Adipocyte (in vitro differentiated cells): Measurements from ENCODE around the gene CTSF.
"Not testable (repeated sequence)": the region's sequence is repeated elsewhere in the genome, so short reads cannot be mapped to it uniquely, and the experiment has no call there.

Source experiments
- DNase-seq: peaks from one replicate; pipeline ENCODE4 v3.0.0-alpha.2; 2015; ENCODE audit warnings: low read depth
- H3K27me3 ChIP-seq: replicated peaks from 2 replicates; pipeline ENCODE4 v1.7.0; 2013; ENCODE audit warnings: mild to moderate bottlenecking, low read length, moderate library complexity; ENCODE audit not compliant: control insufficient read depth, insufficient read depth
- H3K36me3 ChIP-seq: 2 replicates; pipeline ENCODE4 v1.7.0; 2013; ENCODE audit warnings: low read length, mild to moderate bottlenecking, moderate library complexity; ENCODE audit not compliant: control insufficient read depth, insufficient read depth, severe bottlenecking
- H3K4me1 ChIP-seq: 2 replicates; pipeline ENCODE4 v1.7.0; 2013; ENCODE audit warnings: mild to moderate bottlenecking, low read length, moderate library complexity; ENCODE audit not compliant: control insufficient read depth, insufficient read depth
- H3K4me3 ChIP-seq: 2 replicates; pipeline ENCODE4 v1.7.0; 2013; ENCODE audit warnings: mild to moderate bottlenecking, low read length, moderate library complexity
- H3K9ac ChIP-seq: 2 replicates; pipeline ENCODE4 v1.7.0; 2013; ENCODE audit warnings: mild to moderate bottlenecking, low read length, moderate library complexity
- H3K9me3 ChIP-seq: 2 replicates; pipeline ENCODE4 v1.7.0; 2013; ENCODE audit warnings: mild to moderate bottlenecking, low read length, moderate library complexity; ENCODE audit not compliant: control insufficient read depth

The CTSF gene

DNA sequence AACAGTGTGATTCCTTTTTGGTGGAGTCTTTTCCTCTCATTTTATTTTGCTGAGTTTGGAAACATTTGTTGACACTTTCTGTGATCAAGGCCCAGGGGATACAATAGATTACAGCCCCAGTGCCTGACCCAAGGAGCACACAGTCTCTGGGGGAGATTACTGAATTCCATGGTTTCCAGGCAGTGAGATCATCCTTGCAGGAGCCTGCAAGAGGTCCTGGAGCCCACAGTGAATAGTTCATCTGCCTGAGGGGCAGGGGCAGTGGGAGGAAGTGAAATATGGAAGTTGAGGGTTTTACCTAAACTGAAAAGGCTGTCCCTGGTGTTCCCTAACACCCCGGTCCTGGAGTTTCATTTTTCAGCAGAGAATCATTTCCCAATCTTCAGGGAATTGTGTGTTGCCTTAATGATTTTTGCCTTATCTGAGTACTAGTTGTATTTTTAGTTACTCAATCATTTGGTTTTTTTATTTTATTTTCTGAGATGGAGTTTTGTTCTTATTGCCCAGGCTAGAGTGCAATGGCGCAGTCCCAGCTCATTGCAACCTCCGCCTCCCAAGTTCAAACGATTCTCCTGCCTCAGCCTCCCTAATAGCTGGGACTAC, 32.3 kb upstream of the CTSF start:
- H3K9me3 ChIP-seq, result no peaks in the 10 kb centered on the region
- DNase-seq, result peak; percentile 26
- no peak overlapping the region for H3K4me3 ChIP-seq
- no peaks in the 10 kb centered on the region for H3K27me3 ChIP-seq
- peaks cover 36% of the 10 kb centered on the region for H3K4me1 ChIP-seq
- peak overlapping the region; percentile 50 for H3K9ac ChIP-seq
- H3K36me3 ChIP-seq, result peaks cover 24% of the 10 kb centered on the region

DNA sequence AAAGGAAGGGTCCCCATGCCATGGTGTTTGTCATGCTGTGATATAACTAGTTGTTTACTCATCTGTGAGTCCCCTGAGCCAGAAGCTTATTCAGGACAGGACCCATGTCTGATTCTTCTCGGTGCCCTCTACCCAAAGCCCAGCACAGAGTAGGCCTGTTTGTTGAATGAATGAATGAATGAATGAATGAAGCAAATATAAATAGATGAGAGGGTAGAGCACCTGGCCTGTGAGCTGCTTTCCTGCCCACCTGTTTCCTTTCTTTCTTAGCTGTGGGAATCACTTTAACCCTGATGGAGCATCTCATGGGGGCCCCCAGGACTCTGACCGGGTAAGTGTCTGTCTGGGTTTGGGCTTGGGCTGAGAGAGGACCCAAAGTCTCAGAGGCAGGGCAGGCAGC, 31.8 kb upstream of the CTSF start:
- no peak for DNase-seq
- Histone ChIP-seq H3K9ac (peak overlapping the region; percentile 50), H3K36me3 (peaks cover 19% of the 10 kb centered on the region), H3K9me3 (no peaks in the 10 kb centered on the region), H3K4me3 (no peak overlapping the region), H3K4me1 (peaks cover 42% of the 10 kb centered on the region), H3K27me3 (no peaks in the 10 kb centered on the region)

DNA sequence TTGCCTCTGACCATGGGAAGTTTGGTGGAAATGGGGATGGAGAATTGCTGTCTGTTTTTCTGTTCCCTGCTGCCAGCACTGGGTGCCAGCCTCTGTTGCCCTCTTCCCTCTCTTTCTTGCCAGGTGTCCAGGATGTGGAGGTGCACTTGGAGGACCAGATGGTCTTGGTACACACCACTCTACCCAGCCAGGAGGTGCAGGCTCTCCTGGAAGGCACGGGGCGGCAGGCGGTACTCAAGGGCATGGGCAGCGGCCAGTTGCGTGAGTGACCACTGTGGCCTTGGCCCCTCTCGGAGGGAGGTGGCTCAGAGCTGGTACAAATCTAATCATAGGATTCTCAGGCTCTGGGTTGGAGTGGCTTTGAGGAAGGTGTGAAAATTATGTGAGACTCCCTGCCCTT, 30.6 kb upstream of the CTSF start:
- H3K27me3 ChIP-seq, result no peaks in the 10 kb centered on the region
- no peaks in the 10 kb centered on the region for H3K9me3 ChIP-seq
- peaks cover 47% of the 10 kb centered on the region for H3K4me1 ChIP-seq
- no peak for DNase-seq
- H3K36me3 ChIP-seq, result peaks cover 7% of the 10 kb centered on the region
- H3K9ac ChIP-seq, result no peak overlapping the region
- H3K4me3 ChIP-seq, result no peak overlapping the region

DNA sequence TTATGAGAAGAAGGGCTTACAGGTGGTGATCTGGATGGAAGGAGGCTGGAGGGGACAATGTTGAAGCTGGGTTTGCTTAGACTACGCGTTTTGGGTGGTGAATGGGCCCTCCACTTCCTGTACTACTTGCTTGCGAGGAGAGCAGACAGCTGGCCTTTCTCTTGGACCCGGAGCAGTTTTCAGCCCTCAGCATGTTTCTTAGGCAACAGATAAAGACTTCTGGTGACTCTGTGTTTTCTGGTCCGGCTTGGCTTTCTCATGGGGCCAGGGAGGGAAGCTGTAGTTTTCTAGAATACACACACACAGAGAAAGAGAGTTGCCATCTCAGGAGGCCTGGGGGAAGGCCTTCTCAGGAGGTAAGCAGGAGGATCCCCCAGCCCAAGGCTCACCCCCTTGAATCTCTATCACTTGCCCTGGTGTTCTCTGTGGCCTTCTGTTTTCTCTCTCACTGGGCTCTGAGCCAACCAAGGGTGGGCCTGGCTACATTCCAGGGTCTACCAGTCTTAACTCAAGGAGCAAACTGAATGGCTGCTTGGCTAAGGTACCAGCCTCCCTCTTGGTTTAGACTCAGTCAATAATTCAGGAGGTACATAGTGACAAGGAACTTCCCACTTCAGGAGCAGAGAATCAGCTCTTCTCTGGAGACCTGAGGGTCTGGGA, 27.0 kb upstream of the CTSF start:
- Histone ChIP-seq H3K36me3 (peaks cover 7% of the 10 kb centered on the region), H3K9me3 (no peaks in the 10 kb centered on the region), H3K4me1 (peaks cover 32% of the 10 kb centered on the region), H3K27me3 (no peaks in the 10 kb centered on the region), H3K9ac (no peak overlapping the region), H3K4me3 (no peak overlapping the region)
- no peak for DNase-seq

DNA sequence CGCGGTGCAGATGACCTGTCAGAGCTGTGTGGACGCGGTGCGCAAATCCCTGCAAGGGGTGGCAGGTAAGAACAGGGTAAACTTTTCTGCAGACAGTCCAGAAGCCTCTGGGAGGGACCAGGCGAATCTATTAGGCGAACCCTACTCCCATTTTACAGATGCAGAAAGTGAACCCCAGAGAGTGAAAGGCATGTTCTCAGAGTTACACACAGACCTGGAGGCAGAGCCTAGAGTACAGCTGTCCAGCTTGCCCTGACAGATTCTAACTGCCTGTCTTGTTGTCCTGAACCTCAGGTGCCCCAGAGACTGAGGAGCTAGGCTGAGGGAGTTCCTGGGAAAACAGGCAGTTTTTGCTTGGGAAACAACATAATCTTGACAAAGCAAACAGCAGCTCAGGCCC, 25.2 kb upstream of the CTSF start:
- H3K36me3 ChIP-seq, result no peaks in the 10 kb centered on the region
- peaks cover 23% of the 10 kb centered on the region for H3K4me1 ChIP-seq
- H3K27me3 ChIP-seq, result no peaks in the 10 kb centered on the region
- H3K9ac ChIP-seq, result peak overlapping the region; percentile 91
- no peak for DNase-seq
- H3K9me3 ChIP-seq, result no peaks in the 10 kb centered on the region
- peak overlapping the region; percentile 87 for H3K4me3 ChIP-seq

DNA sequence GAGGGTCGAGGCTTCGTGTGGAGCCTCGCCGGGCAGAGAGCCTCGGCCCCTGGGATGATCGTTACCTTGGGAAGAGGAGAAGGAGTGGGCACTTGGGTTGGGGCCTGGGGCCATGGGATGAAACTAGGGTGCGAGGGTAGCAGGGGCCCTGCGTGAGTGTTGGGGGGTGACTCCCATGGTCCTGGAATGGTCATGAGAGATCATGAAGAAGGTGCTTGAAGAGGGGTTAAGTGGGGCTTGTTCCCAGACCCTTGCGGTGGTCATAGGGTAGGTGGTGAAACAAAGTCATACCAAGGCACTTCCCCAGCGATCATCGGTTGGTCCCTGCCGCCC, 24.9 kb upstream of the CTSF start:
- H3K4me3 ChIP-seq, result peak overlapping the region; percentile 87
- no peaks in the 10 kb centered on the region for H3K9me3 ChIP-seq
- peaks cover 23% of the 10 kb centered on the region for H3K4me1 ChIP-seq
- no peaks in the 10 kb centered on the region for H3K36me3 ChIP-seq
- H3K27me3 ChIP-seq, result no peaks in the 10 kb centered on the region
- H3K9ac ChIP-seq, result peak overlapping the region; percentile 91
- DNase-seq, result peak; percentile 19

DNA sequence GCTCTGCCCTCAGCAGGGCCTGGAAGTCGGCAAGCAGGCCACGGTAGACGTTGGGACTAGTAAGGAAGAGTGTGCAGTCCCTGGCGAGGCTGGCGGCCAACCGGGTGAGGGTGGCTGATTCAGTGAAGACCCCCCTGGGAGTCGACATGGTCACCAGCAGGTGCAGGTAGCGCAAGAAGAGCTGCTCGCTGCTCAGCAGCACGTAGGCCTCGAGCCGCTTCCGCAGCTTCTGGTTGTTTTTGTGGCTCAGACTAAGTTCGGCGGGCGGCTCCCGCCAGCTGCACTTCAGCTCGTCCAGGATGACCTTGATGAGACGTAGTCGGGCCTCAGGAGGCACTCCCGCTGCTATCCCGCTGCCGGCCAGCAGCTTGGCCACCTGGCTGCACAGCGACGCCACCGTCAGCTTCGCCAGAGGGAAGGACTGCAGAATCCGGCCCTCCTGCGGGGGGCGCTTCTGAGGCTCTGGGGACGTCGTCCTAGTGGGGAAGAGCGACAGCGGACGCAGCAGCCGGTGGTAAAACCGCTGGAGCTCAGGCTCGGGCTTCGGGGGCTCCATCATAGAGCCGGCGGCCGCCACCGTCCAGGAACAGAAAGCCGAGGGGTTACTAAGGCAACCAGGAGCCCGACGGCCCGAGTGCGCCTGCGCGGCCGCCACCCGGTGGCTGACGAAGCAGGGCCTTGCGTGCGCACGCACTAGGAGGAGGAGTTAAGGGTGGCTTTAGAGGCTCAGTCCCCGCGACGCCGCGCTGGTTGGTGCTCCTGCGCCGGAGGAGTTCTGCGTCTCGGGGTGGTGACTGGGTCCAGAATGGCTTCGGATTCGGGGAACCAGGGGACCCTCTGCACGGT, 24.3 kb upstream of the CTSF start, which contains the start of the genes CCDC87 and CCS:
CCDC87 (minus strand) TSS at position 607 of the 846 bp plus-strand sequence; CDS start at position 559, 48 bp downstream.
CCS (plus strand) TSS at position 729 of the 846 bp plus-strand sequence; CDS start at position 806, 77 bp downstream.
- no peaks in the 10 kb centered on the region for H3K9me3 ChIP-seq
- no peaks in the 10 kb centered on the region for H3K27me3 ChIP-seq
- DNase-seq, result peak; percentile 98
- H3K4me3 ChIP-seq, result peak within 1 kb of the TSS; percentile 87
- H3K36me3 ChIP-seq, result no peaks in the 10 kb centered on the region
- peak within 1 kb of the TSS; percentile 91 for H3K9ac ChIP-seq
- peaks cover 23% of the 10 kb centered on the region for H3K4me1 ChIP-seq

DNA sequence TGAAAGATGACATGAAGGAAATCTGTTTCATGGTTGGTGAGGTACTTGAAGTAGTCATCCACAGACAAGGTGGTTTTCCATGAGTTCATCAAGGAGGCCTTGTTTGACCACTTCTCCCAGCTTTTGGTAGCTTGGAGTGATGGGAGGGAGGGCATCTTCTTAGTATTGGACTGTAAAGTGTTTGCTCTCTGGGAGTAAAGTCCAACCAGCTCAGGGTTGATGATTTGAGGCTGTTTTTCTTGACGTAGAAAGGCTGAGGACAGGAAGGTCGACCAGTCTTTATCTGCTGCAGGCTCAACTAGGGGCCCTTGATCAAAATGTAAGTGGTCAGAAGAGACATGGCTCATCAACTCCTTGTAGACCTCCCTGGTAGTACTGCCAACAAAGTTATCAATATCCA, 22.8 kb upstream of the CTSF start:
- Histone ChIP-seq H3K27me3 (no peaks in the 10 kb centered on the region), H3K36me3 (no peaks in the 10 kb centered on the region), H3K4me1 (peaks cover 23% of the 10 kb centered on the region), H3K9me3 (no peaks in the 10 kb centered on the region), H3K9ac (no peak overlapping the region), H3K4me3 (no peak overlapping the region)
- no peak for DNase-seq

DNA sequence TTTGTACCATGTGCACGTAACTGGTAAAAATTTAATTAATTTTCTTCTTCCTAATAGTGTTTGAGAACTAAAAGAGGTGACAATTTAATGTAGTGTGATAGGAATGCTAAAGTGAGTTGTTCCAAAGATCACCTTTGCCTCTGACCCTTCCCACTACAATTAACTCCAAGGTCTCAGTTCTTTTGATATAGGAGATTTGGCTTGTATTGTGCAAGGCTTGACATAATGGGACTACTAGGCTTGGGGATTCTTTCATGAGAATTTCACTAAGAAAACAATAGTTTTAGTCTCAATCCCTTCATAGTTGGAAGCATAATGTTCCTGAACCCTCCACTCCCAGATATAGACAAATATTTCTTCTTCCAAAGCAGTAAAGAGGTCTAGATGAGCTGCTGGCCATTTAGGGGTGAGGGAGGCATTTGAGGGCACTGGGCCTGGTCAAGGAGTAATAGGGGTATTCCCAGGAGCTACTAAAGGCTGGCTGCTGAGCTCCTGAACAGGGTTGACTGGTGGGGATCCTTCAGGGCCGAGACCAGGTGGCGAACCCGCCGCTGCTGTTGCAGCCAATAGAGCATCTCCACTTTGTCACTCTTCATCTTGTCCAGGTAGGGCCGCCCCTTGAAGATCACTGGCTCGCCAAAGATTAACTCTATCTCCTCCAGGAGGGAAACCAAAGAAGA, 21.7 kb upstream of the CTSF start:
- Histone ChIP-seq H3K36me3 (no peaks in the 10 kb centered on the region), H3K4me1 (peaks cover 16% of the 10 kb centered on the region), H3K27me3 (no peaks in the 10 kb centered on the region), H3K9me3 (no peaks in the 10 kb centered on the region), H3K9ac (no peak overlapping the region), H3K4me3 (no peak overlapping the region)
- DNase-seq, result no peak

DNA sequence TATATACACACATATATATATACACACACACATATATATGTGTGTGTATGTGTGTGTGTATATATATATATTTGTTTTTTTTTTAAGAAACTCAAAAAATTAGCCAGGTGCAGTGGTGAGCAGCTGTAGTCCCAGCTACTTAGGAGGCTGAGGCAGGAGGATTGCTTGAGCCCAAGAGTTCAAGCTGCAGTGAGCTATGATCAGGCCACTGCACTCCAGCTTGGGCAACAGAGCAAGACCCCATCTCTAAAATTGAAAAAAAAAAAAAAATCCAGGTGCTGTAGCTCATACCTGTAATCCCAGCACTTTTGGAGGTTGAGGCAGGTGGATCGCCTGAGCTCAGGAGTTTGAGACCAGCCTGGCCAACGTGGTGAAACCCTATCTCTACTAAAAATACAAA, 20.9 kb upstream of the CTSF start:
- H3K4me1 ChIP-seq, result peaks cover 11% of the 10 kb centered on the region
- H3K9me3 ChIP-seq, DNase-seq, H3K4me3 ChIP-seq, H3K27me3 ChIP-seq, H3K36me3 ChIP-seq, H3K9ac ChIP-seq: not testable (repeated sequence)

DNA sequence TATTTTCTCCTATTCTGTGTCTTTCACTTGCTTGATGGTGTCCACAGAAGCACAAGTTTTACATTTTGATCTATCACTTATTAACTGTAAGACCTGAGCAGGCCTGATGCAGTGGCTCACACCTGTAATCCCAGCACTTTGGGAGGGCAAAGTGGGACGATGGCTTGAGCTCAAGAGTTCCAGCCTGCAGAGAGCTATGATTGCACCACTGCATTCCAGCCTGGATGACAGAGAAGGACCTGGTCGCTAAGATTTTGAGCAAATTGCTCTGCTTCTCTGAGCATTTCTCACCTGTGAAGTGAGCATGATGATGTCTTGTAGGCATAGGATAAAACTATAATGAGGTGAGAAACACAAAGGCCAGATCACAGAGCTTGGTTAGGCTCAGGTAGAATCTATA, 17.7 kb upstream of the CTSF start:
- no peak for DNase-seq
- peaks cover 3% of the 10 kb centered on the region for H3K4me1 ChIP-seq
- H3K27me3 ChIP-seq, result no peaks in the 10 kb centered on the region
- peaks cover 5% of the 10 kb centered on the region for H3K9me3 ChIP-seq
- H3K9ac ChIP-seq, result no peak overlapping the region
- H3K4me3 ChIP-seq, result no peak overlapping the region
- no peaks in the 10 kb centered on the region for H3K36me3 ChIP-seq
